CD8-positive, alpha-beta memory T cell (primary cell): ENCODE measurements around the gene SUGP2. TPM values are rescaled to one million over a fixed set of nuclear protein-coding genes. Genes with fewer than 3 reads are reported as not detected.

Experiments used
- CTCF ChIA-PET: fragments of 350-600 bp; sonication (Branson Sonifier 250); formaldehyde crosslinking; loops from one replicate; lab custom pipeline; 2021; ENCODE audit warnings: antibody characterized with exemption; lab: Charles Lee
- POLR2A ChIA-PET: fragments of 350-600 bp; sonication (Branson Sonifier 250); formaldehyde crosslinking; loops from one replicate; lab custom pipeline; 2021; ENCODE audit warnings: antibody characterized with exemption; lab: Charles Lee
- DNase-seq, 5 donors: peaks; one replicate each; pipeline versions ENCODE4 v3.0.0 to v3.0.0-alpha.2; 2020 to 2022; ENCODE audit warnings: mixed read lengths in 1 of 5
- H3K27ac ChIP-seq: one replicate; pipeline ENCODE4 v1.7.0; 2013; ENCODE audit warnings: low read depth, mild to moderate bottlenecking, low read length, moderate library complexity
- H3K27me3 ChIP-seq: 2 replicates; pipeline ENCODE4 v1.7.0; 2013; ENCODE audit warnings: low read length, mild to moderate bottlenecking; ENCODE audit not compliant: insufficient read depth, poor library complexity, severe bottlenecking
- H3K36me3 ChIP-seq: 2 replicates; pipeline ENCODE4 v1.7.0; 2013; ENCODE audit warnings: mild to moderate bottlenecking, low read length, moderate library complexity; ENCODE audit not compliant: insufficient read depth
- H3K4me1 ChIP-seq: 2 replicates; pipeline ENCODE4 v1.7.0; 2013; ENCODE audit warnings: mild to moderate bottlenecking, low read length, moderate library complexity; ENCODE audit not compliant: insufficient read depth
- H3K4me3 ChIP-seq: 2 replicates; pipeline ENCODE4 v1.7.0; 2013; ENCODE audit warnings: mild to moderate bottlenecking, low read length
- H3K9me3 ChIP-seq: 2 replicates; pipeline ENCODE4 v1.7.0; 2013; ENCODE audit warnings: mild to moderate bottlenecking, low read length
- H3K27ac Mint-ChIP-seq, 8 donors: one replicate each; pipeline ENCODE4 v1.8.0; 2020 to 2021; ENCODE audit warnings: mixed read lengths in 8 of 8, mild to moderate bottlenecking in 6 of 8, inconsistent platforms in 3 of 8, moderate library complexity in 3 of 8
- H3K27me3 Mint-ChIP-seq, 2 donors: one replicate each; pipeline ENCODE4 v1.8.0; 2020 to 2021; ENCODE audit warnings: mixed read lengths in 2 of 2, mild to moderate bottlenecking in 1 of 2, moderate library complexity in 1 of 2
- H3K36me3 Mint-ChIP-seq, 3 donors: one replicate each; pipeline ENCODE4 v1.8.0; 2020 to 2021; ENCODE audit warnings: mixed read lengths in 3 of 3, inconsistent platforms in 1 of 3, mild to moderate bottlenecking in 1 of 3
- H3K4me1 Mint-ChIP-seq, 3 donors: one replicate each; pipeline ENCODE4 v1.8.0; 2020 to 2021; ENCODE audit warnings: mixed read lengths in 3 of 3, inconsistent platforms in 1 of 3, mild to moderate bottlenecking in 1 of 3
- H3K4me3 Mint-ChIP-seq, 7 donors: one replicate each; pipeline ENCODE4 v1.8.0; 2020 to 2021; ENCODE audit warnings: mixed read lengths in 7 of 7, mild to moderate bottlenecking in 6 of 7, moderate library complexity in 4 of 7, inconsistent platforms in 2 of 7
- H3K9me3 Mint-ChIP-seq, 5 donors: one replicate each; pipeline ENCODE4 v1.8.0; 2020 to 2022; ENCODE audit warnings: mixed read lengths in 5 of 5, mild to moderate bottlenecking in 3 of 5, moderate library complexity in 2 of 5, inconsistent platforms in 1 of 5
- polyA plus RNA-seq: library from polyadenylated mRNA; unstranded; fragments of 300-500 nt; fragmentation: Illumina TruSeq; gene quantifications from one replicate; pipeline ENCODE4 v1.2.3, GENCODE V29; 2021
- total RNA-seq, 2 experiments: library from RNA; stranded (reverse); gene quantifications; one replicate each; pipeline ENCODE4 v1.2.3, GENCODE V29; 2021

The SUGP2 gene
- total and polyA plus RNA-seq, 3 experiments from 2014 or later, result 10.0 to 81.2 (median 77.6) TPM

DNA sequence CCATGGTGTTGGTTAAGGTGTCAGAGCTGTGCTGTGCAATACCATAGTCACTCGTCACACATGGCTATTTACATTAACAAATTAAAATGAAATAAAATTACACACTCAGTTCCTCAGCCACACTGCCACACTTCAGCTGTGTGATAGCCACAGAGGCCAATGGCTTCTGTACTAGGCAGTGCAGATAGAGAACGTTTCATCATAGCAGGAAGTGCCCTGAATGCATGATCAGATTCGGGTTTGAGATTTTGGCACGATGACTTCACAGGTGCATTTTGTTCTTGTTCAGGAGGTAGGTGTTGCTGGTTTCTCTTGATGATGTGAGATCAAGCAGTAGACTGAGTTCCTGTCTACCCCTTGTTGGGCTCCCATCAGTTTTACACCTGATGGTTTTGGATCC lies 6.6 kb upstream of the SUGP2 start:
- H3K4me3 ChIP-seq, result no peak overlapping the region
- peaks cover 0 to 29% (median 4%) of the 10 kb centered on the region in 3 donors for H3K36me3 Mint-ChIP-seq
- H3K4me1 Mint-ChIP-seq, result peaks cover 11 to 28% (median 26%) of the 10 kb centered on the region in 3 donors
- peak in 4 of 5 donors; percentile 11 to 49 (median 23) for DNase-seq
- H3K9me3 ChIP-seq, result no peaks in the 10 kb centered on the region
- no peaks in the 10 kb centered on the region for H3K27me3 Mint-ChIP-seq
- H3K9me3 Mint-ChIP-seq, result no peaks in the 10 kb centered on the region
- peaks cover 17% of the 10 kb centered on the region for H3K4me1 ChIP-seq
- POLR2A ChIA-PET, result interaction anchor here (0.9 kb wide), 1 partner anchor 106 kb away, joined by 3 read pairs; no protein-coding TSS in a partner anchor
- no peaks in the 10 kb centered on the region for H3K27me3 ChIP-seq
- H3K27ac ChIP-seq, result no peak overlapping the region
- CTCF ChIA-PET, result no interaction called here
- peaks cover 7% of the 10 kb centered on the region for H3K36me3 ChIP-seq
- peak overlapping the region in 3 of 7 donors; percentile 3 to 59 (median 9) for H3K4me3 Mint-ChIP-seq
- H3K27ac Mint-ChIP-seq, result peak overlapping the region; percentile 17 to 92 (median 74)

DNA sequence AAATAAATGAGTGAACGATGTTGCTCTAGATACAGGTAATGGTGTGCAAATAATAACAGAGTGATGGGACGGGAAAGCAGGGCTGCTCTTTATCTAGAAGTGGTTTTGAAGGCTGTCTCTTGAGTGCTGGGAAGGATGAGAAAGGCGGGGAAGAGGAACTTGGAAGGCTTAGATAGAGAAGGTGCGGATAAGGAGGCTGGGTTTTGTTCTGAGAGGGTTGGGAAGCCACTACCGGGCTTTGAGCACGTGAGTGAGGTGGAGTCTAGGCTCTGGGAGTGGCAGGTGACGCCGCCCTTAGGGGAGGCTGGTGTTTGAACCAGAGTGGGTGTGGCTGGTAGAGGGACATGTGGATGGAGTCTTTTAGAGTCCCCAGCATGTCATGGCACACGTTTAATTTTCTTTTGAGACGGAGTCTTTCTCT lies 897 bp upstream of the SUGP2 start:
- peak overlapping the region; percentile 82 to 92 (median 87) for H3K4me3 Mint-ChIP-seq
- no peaks in the 10 kb centered on the region for H3K36me3 ChIP-seq
- H3K27ac Mint-ChIP-seq, result peak overlapping the region; percentile 87 to 98 (median 92)
- no peaks in the 10 kb centered on the region for H3K27me3 ChIP-seq
- H3K9me3 Mint-ChIP-seq, result no peaks in the 10 kb centered on the region
- no peaks in the 10 kb centered on the region for H3K9me3 ChIP-seq
- H3K36me3 Mint-ChIP-seq, result peaks cover 0 to 34% (median 0%) of the 10 kb centered on the region in 3 donors
- peak; percentile 56 to 75 (median 62) for DNase-seq
- H3K4me3 ChIP-seq, result peak overlapping the region; percentile 46
- peaks cover 23 to 42% (median 38%) of the 10 kb centered on the region in 3 donors for H3K4me1 Mint-ChIP-seq
- peaks cover 20% of the 10 kb centered on the region for H3K4me1 ChIP-seq
- POLR2A ChIA-PET, result no interaction called here
- peak overlapping the region; percentile 70 for H3K27ac ChIP-seq
- CTCF ChIA-PET, result no interaction called here
- peaks cover 0 to 3% of the 10 kb centered on the region in 2 donors for H3K27me3 Mint-ChIP-seq

- peaks cover 5% of the 10 kb centered on the region for H3K36me3 ChIP-seq
- no peak for DNase-seq
- Mint-ChIP-seq H3K27me3 (peaks cover 0 to 3% of the 10 kb centered on the region in 2 donors), H3K9me3 (no peaks in the 10 kb centered on the region), H3K4me1 (peaks cover 26 to 44% (median 39%) of the 10 kb centered on the region in 3 donors), H3K4me3 (peak overlapping the region; percentile 87 to 97 (median 92)), H3K36me3 (peaks cover 3 to 41% (median 4%) of the 10 kb centered on the region in 3 donors), H3K27ac (peak overlapping the region; percentile 47 to 97 (median 90))
- ChIA-PET POLR2A (interaction anchor here (0.5 kb wide), 1 partner anchor 1174 kb away, joined by 3 read pairs; no protein-coding TSS in a partner anchor), CTCF (no interaction called here)
- peaks cover 20% of the 10 kb centered on the region for H3K4me1 ChIP-seq
- peak overlapping the region; percentile 70 for H3K27ac ChIP-seq
- no peaks in the 10 kb centered on the region for H3K9me3 ChIP-seq
- H3K4me3 ChIP-seq, result peak overlapping the region; percentile 46
- H3K27me3 ChIP-seq, result no peaks in the 10 kb centered on the region
Measured at GRCh38 chr19:19033176-19033425, 216 bp downstream of the SUGP2 start.

- POLR2A ChIA-PET, result interaction anchor here (0.5 kb wide), 2 partner anchors 332 to 1173 kb away, joined by 3 read pairs; no protein-coding TSS in a partner anchor
- H3K27ac ChIP-seq, result peak overlapping the region; percentile 70
Measured at GRCh38 chr19:19032420-19033175, 719 bp downstream of the SUGP2 start.

GRCh38 chr19:19031891-19032290 lies 1.4 kb downstream of the SUGP2 start:
- Histone ChIP-seq H3K4me3 (no peak overlapping the region), H3K36me3 (peaks cover 14% of the 10 kb centered on the region), H3K27ac (no peak overlapping the region), H3K4me1 (peaks cover 20% of the 10 kb centered on the region), H3K27me3 (no peaks in the 10 kb centered on the region), H3K9me3 (no peaks in the 10 kb centered on the region)
- ChIA-PET POLR2A (interaction anchor here (0.5 kb wide), 1 partner anchor 332 kb away, joined by 3 read pairs; no protein-coding TSS in a partner anchor), CTCF (no interaction called here)
- H3K27me3 Mint-ChIP-seq, result peaks cover 0 to 3% of the 10 kb centered on the region in 2 donors
- peaks cover 32 to 53% (median 47%) of the 10 kb centered on the region in 3 donors for H3K4me1 Mint-ChIP-seq
- H3K4me3 Mint-ChIP-seq, result peak overlapping the region; percentile 87 to 97 (median 92)
- peaks cover 10 to 49% (median 11%) of the 10 kb centered on the region in 3 donors for H3K36me3 Mint-ChIP-seq
- peak overlapping the region in 7 of 8 donors; percentile 22 to 94 (median 85) for H3K27ac Mint-ChIP-seq
- H3K9me3 Mint-ChIP-seq, result no peaks in the 10 kb centered on the region
- DNase-seq, result peak in 1 of 5 donors; percentile 26

More at GRCh38 chr19:19032420-19033175, 719 bp downstream of the SUGP2 start:
- Histone ChIP-seq H3K9me3 (no peaks in the 10 kb centered on the region), H3K4me3 (peak overlapping the region; percentile 46), H3K27me3 (no peaks in the 10 kb centered on the region), H3K36me3 (peaks cover 9% of the 10 kb centered on the region), H3K4me1 (peaks cover 20% of the 10 kb centered on the region)
- Mint-ChIP-seq H3K36me3 (peaks cover 5 to 44% (median 6%) of the 10 kb centered on the region in 3 donors), H3K4me1 (peaks cover 27 to 48% (median 41%) of the 10 kb centered on the region in 3 donors), H3K27me3 (peaks cover 0 to 3% of the 10 kb centered on the region in 2 donors), H3K9me3 (no peaks in the 10 kb centered on the region), H3K27ac (peak overlapping the region; percentile 85 to 97 (median 94)), H3K4me3 (peak overlapping the region; percentile 87 to 97 (median 92))
- CTCF ChIA-PET, result no interaction called here
- peak; percentile 35 to 85 (median 57) for DNase-seq

- ChIA-PET CTCF (no interaction called here), POLR2A (no interaction called here)
- no peaks in the 10 kb centered on the region for H3K9me3 ChIP-seq
- H3K4me1 ChIP-seq, result peaks cover 12% of the 10 kb centered on the region
- no peaks in the 10 kb centered on the region for H3K9me3 Mint-ChIP-seq
- DNase-seq, result no peak
- peak overlapping the region in 1 of 7 donors; percentile 23 for H3K4me3 Mint-ChIP-seq
- no peak overlapping the region for H3K27ac Mint-ChIP-seq
- no peak overlapping the region for H3K27ac ChIP-seq
- H3K27me3 Mint-ChIP-seq, result peaks cover 0 to 2% of the 10 kb centered on the region in 2 donors
- peaks cover 39% of the 10 kb centered on the region for H3K36me3 ChIP-seq
- no peak overlapping the region for H3K4me3 ChIP-seq
- H3K36me3 Mint-ChIP-seq, result peaks cover 16 to 71% (median 25%) of the 10 kb centered on the region in 3 donors
- H3K4me1 Mint-ChIP-seq, result peaks cover 29 to 52% (median 45%) of the 10 kb centered on the region in 3 donors
- H3K27me3 ChIP-seq, result no peaks in the 10 kb centered on the region
Measured at GRCh38 chr19:19028526-19028925, 4.8 kb downstream of the SUGP2 start.

GRCh38 chr19:19027228-19027627 lies 6.1 kb downstream of the SUGP2 start:
- no peak for DNase-seq
- H3K36me3 ChIP-seq, result peaks cover 39% of the 10 kb centered on the region
- Mint-ChIP-seq H3K27me3 (no peaks in the 10 kb centered on the region), H3K9me3 (no peaks in the 10 kb centered on the region), H3K4me3 (peak overlapping the region in 1 of 7 donors; percentile 72), H3K36me3 (peaks cover 16 to 77% (median 25%) of the 10 kb centered on the region in 3 donors), H3K4me1 (peaks cover 34 to 57% (median 52%) of the 10 kb centered on the region in 3 donors), H3K27ac (peak overlapping the region in 5 of 8 donors; percentile 2 to 70 (median 10))
- H3K9me3 ChIP-seq, result no peaks in the 10 kb centered on the region
- no peak overlapping the region for H3K27ac ChIP-seq
- POLR2A ChIA-PET, result no interaction called here
- peaks cover 13% of the 10 kb centered on the region for H3K4me1 ChIP-seq
- H3K27me3 ChIP-seq, result no peaks in the 10 kb centered on the region
- CTCF ChIA-PET, result no interaction called here
- H3K4me3 ChIP-seq, result no peak overlapping the region
